8988T (cell line): ENCODE results near the gene PLG.
"Not testable (repeated sequence)": the region's sequence is repeated elsewhere in the genome, so short reads cannot be mapped to it uniquely, and the experiment has no call there.

Experiments used
- DNase-seq: peaks from one replicate; pipeline ENCODE4 v3.0.0; 2011

The PLG gene

DNA sequence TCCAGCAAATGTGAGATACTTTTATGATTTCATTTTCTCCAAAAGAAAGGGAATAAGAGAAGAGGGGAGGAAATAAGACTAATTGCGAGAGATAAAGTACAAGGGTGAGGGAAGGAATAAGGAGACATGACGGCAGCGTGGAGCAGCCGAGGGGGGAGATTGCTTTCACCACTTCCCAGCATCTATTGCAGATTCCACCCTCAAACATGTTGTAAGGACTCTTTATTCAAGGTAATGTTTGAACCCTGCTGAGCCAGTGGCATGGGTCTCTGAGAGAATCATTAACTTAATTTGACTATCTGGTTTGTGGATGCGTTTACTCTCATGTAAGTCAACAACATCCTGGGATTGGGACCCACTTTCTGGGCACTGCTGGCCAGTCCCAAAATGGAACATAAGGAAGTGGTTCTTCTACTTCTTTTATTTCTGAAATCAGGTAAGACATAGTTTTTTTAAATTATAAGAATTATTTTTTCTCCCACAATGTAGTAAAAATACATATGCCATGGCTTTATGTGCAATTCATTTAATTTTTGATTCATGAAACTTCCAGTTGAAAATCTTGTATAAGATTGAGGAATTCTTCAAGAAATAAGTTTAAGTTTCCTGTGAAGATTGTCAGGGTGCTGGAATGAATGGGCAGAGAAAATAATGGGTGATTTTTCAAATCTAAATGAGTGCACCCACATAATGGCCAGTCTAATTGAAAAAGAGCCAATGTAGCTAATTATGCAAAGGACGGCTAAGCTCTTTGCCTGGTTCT is at the start of gene PLG:
PLG (plus strand) TSS at position 327 of the 763 bp plus-strand sequence; CDS start at position 388, 61 bp downstream.
- DNase-seq, result not testable (repeated sequence)

DNA sequence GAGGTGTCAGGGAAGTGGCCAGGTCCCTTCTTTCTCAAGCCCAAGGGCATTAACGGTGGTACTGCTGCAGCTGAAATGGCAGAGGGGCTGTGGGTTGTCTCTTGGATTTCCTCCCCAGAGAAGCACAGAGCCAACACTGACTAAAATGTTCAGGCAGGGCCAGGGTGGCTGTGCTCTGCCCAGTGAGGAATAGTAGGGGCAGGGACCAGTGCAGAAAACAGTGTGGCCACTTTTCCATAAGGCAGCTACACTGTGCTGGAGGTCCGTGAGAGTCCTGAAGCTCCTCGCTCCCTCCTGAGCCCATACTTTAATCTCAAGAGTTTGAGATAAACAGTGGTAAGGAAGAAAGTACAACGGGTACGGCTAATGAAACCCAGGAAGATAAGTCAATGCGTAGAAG is 42.5 kb upstream of the PLG start:
- DNase-seq, result no peak

DNA sequence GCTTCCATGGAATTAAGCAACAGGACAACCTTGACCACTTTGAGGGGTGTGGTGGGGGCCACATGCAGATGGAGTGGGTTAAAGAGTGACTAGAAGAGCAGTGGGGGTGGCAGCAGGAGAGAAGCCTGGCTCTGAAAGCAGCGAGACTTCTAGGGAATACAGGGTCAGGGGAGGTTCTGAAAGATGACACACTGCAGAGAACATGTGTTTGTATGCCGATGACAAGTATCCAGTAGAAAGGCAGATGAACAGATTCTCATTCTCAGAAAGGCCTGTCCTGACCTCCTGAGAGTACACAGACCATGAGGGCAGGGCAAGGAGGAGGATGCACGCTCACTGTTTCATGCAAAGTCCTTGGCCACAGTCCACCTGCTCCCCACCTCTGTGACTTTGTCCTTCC is 40.8 kb upstream of the PLG start:
- no peak for DNase-seq

GRCh38 chr6:160662429-160662828 is 39.6 kb upstream of the PLG start:
- DNase-seq, result no peak

- DNase-seq, result no peak
These were observed 39.2 kb upstream of the PLG start for GRCh38 chr6:160662842-160663241.

DNA sequence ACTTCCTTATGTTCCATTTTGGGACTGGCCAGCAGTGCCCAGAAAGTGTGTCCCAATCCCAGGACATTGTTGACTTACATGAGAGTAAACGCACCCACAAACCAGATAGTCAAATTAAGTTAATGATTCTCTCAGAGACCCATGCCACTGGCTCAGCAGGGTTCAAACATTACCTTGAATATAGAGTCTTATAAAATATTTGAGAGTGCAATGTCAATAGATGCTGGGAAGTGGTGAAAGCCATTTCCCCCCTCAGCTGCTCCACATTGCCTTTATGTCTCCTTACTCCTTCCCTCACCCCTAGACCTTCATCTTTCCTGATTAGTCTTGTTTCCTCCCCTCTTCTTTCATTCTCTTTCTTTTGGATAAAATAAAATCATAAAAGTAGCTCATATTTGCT is 37.8 kb upstream of the PLG start, which contains the start of gene LPA:
LPA (minus strand) TSS at position 78 of the 400 bp plus-strand sequence; CDS start at position 17, 61 bp downstream.
- DNase-seq, result not testable (repeated sequence)

DNA sequence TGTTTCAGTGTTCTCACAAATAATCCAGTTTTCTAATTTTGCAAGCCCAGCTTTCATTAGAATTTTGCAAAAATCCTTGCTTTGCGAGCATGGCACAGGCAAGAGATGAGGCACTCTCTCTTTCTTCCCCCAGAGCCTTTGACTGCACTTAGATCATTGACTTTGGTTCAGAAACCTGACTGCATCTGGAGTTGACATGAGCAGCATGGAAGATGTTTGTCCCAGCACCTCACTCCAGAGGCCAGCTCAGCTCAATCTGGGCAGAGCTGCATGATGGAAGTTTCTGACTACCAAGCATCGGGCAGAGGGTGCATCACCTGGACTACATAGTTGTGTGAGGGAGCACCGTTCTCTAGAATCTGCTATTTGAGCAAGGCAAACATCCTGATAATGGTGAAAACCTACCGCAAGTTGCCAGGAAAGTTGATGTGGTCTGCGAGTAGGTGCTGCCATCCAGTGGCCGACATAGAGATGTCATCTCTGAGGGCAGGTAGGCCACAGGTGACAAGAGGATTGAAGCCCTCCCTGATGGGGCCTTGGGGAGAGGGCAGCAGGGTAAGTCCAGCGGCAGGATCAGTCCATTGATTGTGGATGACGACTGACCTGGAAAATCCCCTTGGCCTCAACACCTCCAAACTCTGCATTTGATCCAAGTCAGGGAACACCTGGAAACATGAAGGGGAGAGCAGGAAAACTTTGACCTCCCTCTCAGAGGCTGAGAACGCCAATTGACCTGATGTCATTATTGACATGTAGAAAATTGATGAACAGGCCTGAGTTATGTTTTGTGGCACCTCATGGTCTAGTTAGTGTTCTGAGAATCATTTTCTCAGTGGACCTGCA is 34.2 kb upstream of the PLG start:
- DNase-seq, result no peak

- no peak for DNase-seq
These were observed 33.5 kb upstream of the PLG start for GRCh38 chr6:160668589-160668988.

DNA sequence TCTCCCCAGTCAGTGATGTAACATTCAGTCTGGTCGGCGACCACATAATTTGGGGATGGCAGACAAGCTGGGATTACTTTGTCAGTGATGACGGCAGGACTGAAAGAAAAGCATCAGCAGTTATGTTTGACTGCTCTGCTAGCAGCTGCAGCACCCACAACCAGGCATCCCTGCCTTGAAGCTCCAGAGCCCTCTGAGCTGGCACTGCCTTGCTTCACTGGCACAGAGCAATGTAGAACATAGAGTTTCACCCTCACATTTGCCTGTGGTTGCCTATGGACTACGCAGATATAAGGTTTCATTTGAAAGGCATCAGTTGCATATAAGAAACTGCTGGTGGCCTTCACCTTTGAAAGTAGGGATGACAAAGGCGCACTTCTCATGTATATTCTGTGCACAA is 25.6 kb upstream of the PLG start:
- DNase-seq, result not testable (repeated sequence)

GRCh38 chr6:160678230-160678629 is 23.8 kb upstream of the PLG start:
- no peak for DNase-seq

DNA sequence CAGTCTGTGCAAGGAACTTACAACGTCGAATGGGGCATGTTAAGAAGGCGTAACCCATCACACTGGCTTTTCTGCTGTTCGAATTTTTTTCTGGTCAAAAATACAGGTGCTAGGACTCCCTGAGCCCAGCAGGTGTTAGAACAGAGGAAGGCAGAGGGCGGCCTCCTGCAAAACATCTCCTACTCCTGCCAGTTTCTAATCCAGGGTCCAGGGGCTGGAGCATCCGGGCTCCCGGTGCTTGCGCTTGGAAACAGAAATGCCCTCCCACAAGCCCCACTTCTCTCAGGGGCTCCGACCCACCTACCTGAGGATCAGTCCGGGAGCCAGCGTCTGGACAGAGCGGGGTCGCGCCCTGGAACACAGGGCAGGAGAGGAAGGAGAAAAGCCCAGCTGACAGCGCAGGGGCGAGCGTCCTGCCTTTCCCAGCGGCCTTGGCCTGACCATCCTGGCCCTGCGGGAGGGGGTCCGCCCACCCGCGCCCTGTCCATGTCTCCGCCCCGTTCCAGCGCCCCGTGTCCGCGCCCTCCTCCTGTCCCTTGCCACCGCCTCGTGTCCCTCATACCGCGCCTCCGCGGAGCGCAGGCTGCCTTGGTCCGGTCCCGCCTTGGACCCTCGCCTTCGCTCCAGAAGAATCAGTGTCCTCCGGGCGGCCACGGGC is 23.2 kb upstream of the PLG start:
- no peak for DNase-seq

GRCh38 chr6:160679402-160679769 is 22.7 kb upstream of the PLG start:
- no peak for DNase-seq

DNA sequence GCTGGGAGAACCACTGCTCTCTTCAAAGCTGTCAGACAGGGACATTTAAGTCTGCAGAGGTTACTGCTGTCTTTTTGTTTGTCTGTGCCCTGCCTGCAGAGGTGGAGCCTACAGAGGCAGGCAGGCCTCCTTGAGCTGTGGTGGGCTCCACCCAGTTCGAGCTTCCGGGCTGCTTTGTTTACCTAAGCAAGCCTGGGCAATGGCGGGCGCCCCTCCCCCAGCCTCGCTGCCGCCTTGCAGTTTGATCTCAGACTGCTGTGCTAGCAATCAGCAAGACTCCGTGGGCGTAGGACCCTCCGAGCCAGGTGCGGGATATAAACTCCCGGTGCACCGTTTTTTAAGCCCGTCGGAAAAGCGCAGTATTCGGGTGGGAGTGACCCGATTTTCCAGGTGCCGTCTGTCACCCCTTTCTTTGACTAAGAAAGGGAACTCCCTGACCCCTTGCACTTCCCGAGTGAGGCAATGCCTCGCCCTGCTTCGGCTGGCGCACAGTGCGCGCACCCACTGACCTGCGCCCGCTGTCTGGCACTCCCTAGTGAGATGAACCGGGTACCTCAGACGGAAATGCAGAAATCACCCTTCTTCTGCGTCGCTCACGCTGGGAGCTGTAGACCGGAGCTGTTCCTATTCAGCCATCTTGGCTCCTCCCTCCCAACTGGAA is 16.8 kb upstream of the PLG start:
- DNase-seq, result not testable (repeated sequence)

DNA sequence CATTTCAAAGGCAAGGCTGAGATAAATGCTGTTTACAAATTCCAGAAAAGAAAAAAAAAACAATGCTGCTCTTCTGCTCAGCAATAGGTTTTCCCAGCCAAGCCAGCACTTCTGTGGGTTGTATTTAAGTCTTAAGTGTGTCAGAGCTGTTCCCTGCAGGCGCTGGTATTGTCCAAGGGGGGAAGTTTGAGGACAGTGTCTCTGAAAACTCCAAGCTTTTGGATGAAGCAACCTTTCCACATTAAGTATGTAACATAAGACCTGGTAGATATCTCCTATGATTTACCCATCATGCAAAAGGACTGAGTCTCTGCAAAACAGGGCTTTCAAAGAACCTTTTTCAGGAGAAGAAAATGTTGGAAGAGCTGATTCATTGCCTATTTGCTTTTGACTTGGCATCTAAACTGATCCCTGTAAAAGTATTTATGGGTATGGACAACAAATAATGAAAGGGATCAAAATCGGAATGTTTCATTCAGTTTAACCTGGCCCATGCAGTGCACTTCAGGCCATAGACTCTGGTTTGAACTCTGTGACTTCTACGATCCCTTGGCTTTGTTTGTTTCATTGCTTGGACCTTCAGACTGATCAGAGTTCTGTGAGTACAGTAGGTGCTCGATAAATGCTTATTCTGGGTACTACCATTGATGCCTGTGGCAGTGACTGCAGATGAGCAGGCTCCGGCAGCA is 16.1 kb upstream of the PLG start:
- DNase-seq, result no peak

GRCh38 chr6:160690458-160690857 is 11.6 kb upstream of the PLG start:
- DNase-seq, result no peak

DNA sequence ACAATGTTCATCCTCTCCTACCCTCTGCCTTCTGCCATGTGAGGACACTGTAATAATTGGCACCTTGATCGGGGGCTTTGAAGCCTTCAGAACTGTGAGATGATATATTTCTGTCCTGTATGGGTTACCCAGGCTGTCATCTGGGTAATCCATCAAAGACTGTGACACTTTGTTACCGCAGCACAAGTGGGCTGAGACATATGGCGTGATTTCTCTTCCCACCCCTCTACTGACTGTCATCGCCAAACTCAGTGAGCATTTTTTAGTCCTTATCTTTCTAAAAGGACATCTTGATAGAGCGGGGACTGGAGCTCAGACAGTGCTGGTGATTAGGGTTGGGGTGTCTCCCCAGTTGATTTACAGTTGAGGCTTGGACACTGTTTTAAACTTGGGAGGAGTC is 10.4 kb upstream of the PLG start:
- no peak for DNase-seq

GRCh38 chr6:160692369-160692959 is 9.6 kb upstream of the PLG start:
- no peak for DNase-seq

DNA sequence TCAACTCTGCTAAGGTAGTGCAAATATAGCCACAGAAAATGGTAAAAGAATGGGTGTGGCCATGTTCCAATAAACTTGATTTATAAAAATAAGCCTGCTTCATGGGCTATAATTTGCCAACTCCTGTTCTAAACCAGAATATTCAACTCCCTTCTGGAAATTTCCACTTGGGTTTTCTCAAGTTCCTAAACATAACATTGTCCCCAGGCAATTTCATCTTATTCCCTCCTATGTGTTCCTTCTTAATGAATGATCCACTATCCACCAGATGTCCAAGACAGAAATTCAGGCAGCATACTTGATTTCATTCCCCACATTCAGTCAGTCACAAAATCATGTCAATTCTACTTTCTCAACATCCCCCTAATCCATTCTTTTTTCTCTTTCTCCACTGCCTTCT is 7.0 kb upstream of the PLG start:
- DNase-seq, result not testable (repeated sequence)

GRCh38 chr6:160695622-160696021 is 6.4 kb upstream of the PLG start:
- not testable (repeated sequence) for DNase-seq

DNA sequence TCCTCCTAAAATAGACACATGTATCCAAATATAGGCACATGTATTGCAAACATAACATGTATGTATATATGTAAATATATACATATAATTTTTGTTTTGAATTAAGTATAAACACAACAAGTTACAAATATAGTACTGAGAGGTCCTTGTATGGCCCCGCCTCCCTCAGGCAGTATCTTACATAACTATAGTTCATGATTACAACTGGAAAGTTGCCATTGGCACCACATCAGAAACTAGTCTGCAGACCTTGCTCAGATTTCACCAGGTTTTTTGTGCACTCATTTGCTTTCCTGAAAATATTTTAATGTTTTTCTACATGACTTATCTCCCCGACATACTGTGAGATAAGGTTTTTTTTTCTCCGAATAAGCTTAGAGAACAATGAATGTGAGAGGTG is 5.2 kb upstream of the PLG start:
- DNase-seq, result not testable (repeated sequence)

DNA sequence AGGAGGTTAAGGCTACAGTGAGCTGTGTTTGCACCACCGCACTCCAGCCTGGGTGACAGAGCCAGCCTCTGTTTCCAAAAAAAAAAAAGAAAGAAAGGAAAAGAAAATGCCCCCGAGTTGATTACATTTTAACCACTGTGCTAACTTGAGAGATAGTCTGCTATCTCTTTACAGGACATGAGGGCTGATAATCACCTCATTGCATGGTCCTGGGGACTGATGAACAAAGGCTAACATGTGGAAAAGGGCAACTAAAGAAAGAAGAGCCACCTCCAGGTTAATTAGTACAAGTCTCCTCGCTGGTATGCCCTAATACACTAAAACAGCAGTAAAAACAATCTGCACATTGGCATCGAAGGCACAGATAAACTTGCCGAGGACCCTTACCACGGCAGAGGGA is 4.2 kb upstream of the PLG start:
- no peak for DNase-seq

DNA sequence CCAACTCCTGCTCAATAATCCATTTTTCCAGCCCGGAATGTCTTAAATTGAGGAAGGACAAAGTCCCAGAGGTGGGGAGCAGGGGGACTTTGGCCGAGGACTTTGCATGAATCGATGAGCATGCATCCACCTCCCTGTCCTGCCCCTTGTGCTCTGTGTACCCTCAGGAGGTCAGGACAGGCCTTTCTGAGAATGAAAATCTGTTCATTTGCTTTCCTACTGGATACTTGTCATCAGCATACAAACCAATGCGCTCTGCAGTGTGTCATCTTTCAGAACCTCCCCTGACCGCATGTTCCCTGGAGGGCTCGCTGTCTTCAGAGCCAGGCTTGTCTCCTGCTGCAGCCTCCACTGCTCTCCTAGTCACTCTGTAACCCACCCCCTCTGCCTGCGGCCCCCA is 2.6 kb downstream of the PLG start:
- not testable (repeated sequence) for DNase-seq
